ENCODE results near the gene APOLD1.
"Not testable (repeated sequence)": the region's sequence is repeated elsewhere in the genome, so short reads cannot be mapped to it uniquely, and the experiment has no call there.

APOLD1 gene

GRCh38 chr12:12784911-12785814 lies at the start of gene APOLD1:
APOLD1 (plus strand) TSS chr12:12785659; CDS start chr12:12785692, 33 bp downstream.
- no peak for DNase-seq

GRCh38 chr12:12736759-12737676 lies 48.4 kb upstream of the APOLD1 start:
- peak; percentile 14 for DNase-seq

- DNase-seq: not testable (repeated sequence)
Observed at GRCh38 chr12:12738152-12738551, 47.3 kb upstream of the APOLD1 start.

GRCh38 chr12:12741660-12742059 lies 43.8 kb upstream of the APOLD1 start:
- no peak for DNase-seq

- no peak for DNase-seq
Observed at GRCh38 chr12:12744546-12745305, 40.7 kb upstream of the APOLD1 start.

GRCh38 chr12:12745576-12746211 lies 39.8 kb upstream of the APOLD1 start:
- DNase-seq: no peak

- no peak for DNase-seq
Observed at GRCh38 chr12:12747278-12747677, 38.2 kb upstream of the APOLD1 start.

- DNase-seq: no peak
Observed at GRCh38 chr12:12748044-12748443, 37.4 kb upstream of the APOLD1 start.

GRCh38 chr12:12749433-12749832 lies 36.0 kb upstream of the APOLD1 start:
- no peak for DNase-seq

- no peak for DNase-seq
Observed at GRCh38 chr12:12755923-12756322, 29.5 kb upstream of the APOLD1 start.

GRCh38 chr12:12757121-12757520 lies 28.3 kb upstream of the APOLD1 start:
- no peak for DNase-seq

GRCh38 chr12:12759234-12759915 lies 26.1 kb upstream of the APOLD1 start:
- no peak for DNase-seq

GRCh38 chr12:12764824-12765223 lies 20.6 kb upstream of the APOLD1 start:
- DNase-seq: no peak

GRCh38 chr12:12770262-12770661 lies 15.2 kb upstream of the APOLD1 start:
- no peak for DNase-seq

GRCh38 chr12:12774791-12775190 lies 10.7 kb upstream of the APOLD1 start:
- DNase-seq: no peak

- DNase-seq: no peak
Observed at GRCh38 chr12:12776261-12776660, 9.2 kb upstream of the APOLD1 start.

- no peak for DNase-seq
Observed at GRCh38 chr12:12777092-12777491, 8.4 kb upstream of the APOLD1 start.

- DNase-seq: no peak
Observed at GRCh38 chr12:12779007-12779406, 6.5 kb upstream of the APOLD1 start.

- DNase-seq: peak; percentile 81
Observed at GRCh38 chr12:12779529-12779928, 5.9 kb upstream of the APOLD1 start.

- no peak for DNase-seq
Observed at GRCh38 chr12:12784116-12784515, 1.3 kb upstream of the APOLD1 start.

- no peak for DNase-seq
Observed at GRCh38 chr12:12786351-12786705, 869 bp downstream of the APOLD1 start.

Data from DMS79 (cell line).